Measurements from ENCODE around the gene FNIP1. TPM values are rescaled to one million over a fixed set of nuclear protein-coding genes. Genes with fewer than 3 reads are reported as not detected.
A peak's percentile ranks its signal among the peaks of the same experiment; 100 is the strongest.

Gene FNIP1
- total and polyA plus RNA-seq, 8 donors = 21.5 to 49.3 (median 25.5) TPM

- Histone ChIP-seq H3K36me3 (no peaks in the 10 kb centered on the region), H3K27ac (no peak overlapping the region), H3K4me3 (no peak overlapping the region), H3K27me3 (no peaks in the 10 kb centered on the region), H3K9me3 (no peaks in the 10 kb centered on the region), H3K4me1 (peaks cover 0 to 44% of the 10 kb centered on the region in 2 donors)
- intact Hi-C loops (cut with DNase I) = no loop called here
- DNase-seq (no peak), ATAC-seq (no peak)
- no peak for TF ChIP-seq CTCF (IDR thresholded peaks at IDR 0.05)
Measured at GRCh38 chr5:131637694-131638093, 159.1 kb downstream of the FNIP1 start.

GRCh38 chr5:131635684-131636572, 160.9 kb downstream of the FNIP1 start:
- Histone ChIP-seq H3K9me3 (no peaks in the 10 kb centered on the region), H3K4me3 (peak overlapping the region; percentile 66 to 76), H3K36me3 (no peaks in the 10 kb centered on the region), H3K27ac (peak overlapping the region; percentile 99), H3K4me1 (peaks cover 0 to 61% of the 10 kb centered on the region in 2 donors), H3K27me3 (no peaks in the 10 kb centered on the region)
- ATAC-seq (peak; percentile 2), DNase-seq (peak in 2 of 4 donors; percentile 42 to 74)
- intact Hi-C loops (cut with DNase I) = no loop called here
- TF ChIP-seq CTCF (IDR thresholded peaks at IDR 0.05) = no peak

- Histone ChIP-seq H3K4me3 (peak within 1 kb of the TSS; percentile 66 to 76), H3K4me1 (peaks cover 0 to 60% of the 10 kb centered on the region in 2 donors), H3K36me3 (no peaks in the 10 kb centered on the region), H3K27ac (peak within 1 kb of the TSS; percentile 99), H3K27me3 (no peaks in the 10 kb centered on the region), H3K9me3 (no peaks in the 10 kb centered on the region)
- DNase-seq = peak; percentile 97 to 100 (median 100)
- ATAC-seq = peak; percentile 89
- no peak for TF ChIP-seq CTCF (IDR thresholded peaks at IDR 0.05)
- intact Hi-C loops (cut with DNase I) = no loop called here
Measured at GRCh38 chr5:131634996-131635683, 161.7 kb downstream of the FNIP1 start, which contains the start of gene RAPGEF6. RAPGEF6 (minus strand) TSS chr5:131635229; CDS start chr5:131635030, 199 bp downstream.

- Histone ChIP-seq H3K27me3 (no peaks in the 10 kb centered on the region), H3K4me1 (peaks cover 0 to 57% of the 10 kb centered on the region in 2 donors), H3K27ac (peak overlapping the region; percentile 99), H3K36me3 (no peaks in the 10 kb centered on the region), H3K4me3 (peak overlapping the region; percentile 66 to 76), H3K9me3 (no peaks in the 10 kb centered on the region)
- TF ChIP-seq CTCF (IDR thresholded peaks at IDR 0.05) = no peak
- DNase-seq = peak in 3 of 4 donors; percentile 53 to 87 (median 69)
- intact Hi-C loops (cut with DNase I) = no loop called here
- ATAC-seq = peak; percentile 50
Measured at GRCh38 chr5:131634666-131634995, 162.2 kb downstream of the FNIP1 start.

- H3K9me3 ChIP-seq = no peaks in the 10 kb centered on the region
- H3K4me3 ChIP-seq = peak overlapping the region; percentile 66 to 76
- H3K27ac ChIP-seq = peak overlapping the region; percentile 99
- no peak for TF ChIP-seq CTCF (IDR thresholded peaks at IDR 0.05)
- DNase-seq = no peak
- H3K4me1 ChIP-seq = peaks cover 0 to 55% of the 10 kb centered on the region in 2 donors
- ATAC-seq = no peak
- no peaks in the 10 kb centered on the region for H3K27me3 ChIP-seq
- intact Hi-C loops (cut with DNase I) = no loop called here
- no peaks in the 10 kb centered on the region for H3K36me3 ChIP-seq
Measured at GRCh38 chr5:131634238-131634637, 162.6 kb downstream of the FNIP1 start.
